Measurements from ENCODE around the gene PXDN.

DNA sequence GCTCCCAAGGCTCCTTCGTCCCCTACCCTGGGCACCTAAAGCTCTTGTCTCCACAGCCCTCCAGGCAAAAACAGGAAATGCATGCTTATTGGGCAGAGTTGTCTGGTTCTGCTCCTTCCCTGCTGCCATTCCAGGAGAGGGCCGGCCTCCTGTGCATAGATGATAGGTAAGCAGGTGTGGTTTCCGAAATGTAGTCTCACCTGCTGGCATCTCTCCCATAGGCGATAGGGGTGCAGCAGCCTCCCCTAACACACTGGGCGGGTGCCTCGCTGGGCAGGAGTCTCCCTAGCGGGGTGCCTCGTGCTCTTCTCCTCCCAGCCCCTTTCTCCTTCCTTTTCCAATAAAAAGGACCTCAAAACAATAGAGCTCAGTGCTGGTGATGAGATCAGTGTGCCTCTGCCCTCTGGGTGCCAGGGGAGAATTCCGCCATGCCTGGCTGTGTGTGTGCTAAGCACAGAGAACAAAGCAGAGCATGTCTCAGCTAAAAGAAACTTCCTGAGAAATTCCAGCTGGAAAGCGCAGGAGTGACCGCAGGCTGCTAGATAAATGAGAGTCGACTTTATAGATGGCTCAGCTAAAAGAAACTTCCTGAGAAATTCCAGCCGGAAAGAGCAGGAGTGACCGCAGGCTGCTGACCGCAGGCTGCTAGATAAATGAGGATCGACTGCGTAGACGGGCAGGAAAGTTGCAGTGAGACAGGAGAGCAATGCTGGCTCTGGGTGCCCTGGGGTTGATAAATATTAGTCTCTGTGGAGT lies 11.3 kb upstream of the PXDN start:
- no peak for TF ChIP-seq POLR3A (IDR thresholded peaks at IDR 0.05; ENCODE audit: borderline replicate concordance, extremely low read depth, insufficient read depth, insufficient read length)
- TF ChIP-seq, protein P1, sequence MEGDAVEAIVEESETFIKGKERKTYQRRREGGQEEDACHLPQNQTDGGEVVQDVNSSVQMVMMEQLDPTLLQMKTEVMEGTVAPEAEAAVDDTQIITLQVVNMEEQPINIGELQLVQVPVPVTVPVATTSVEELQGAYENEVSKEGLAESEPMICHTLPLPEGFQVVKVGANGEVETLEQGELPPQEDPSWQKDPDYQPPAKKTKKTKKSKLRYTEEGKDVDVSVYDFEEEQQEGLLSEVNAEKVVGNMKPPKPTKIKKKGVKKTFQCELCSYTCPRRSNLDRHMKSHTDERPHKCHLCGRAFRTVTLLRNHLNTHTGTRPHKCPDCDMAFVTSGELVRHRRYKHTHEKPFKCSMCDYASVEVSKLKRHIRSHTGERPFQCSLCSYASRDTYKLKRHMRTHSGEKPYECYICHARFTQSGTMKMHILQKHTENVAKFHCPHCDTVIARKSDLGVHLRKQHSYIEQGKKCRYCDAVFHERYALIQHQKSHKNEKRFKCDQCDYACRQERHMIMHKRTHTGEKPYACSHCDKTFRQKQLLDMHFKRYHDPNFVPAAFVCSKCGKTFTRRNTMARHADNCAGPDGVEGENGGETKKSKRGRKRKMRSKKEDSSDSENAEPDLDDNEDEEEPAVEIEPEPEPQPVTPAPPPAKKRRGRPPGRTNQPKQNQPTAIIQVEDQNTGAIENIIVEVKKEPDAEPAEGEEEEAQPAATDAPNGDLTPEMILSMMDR (IDR thresholded peaks at IDR 0.05 in 2 of 3, conservative IDR thresholded peaks at IDR 0.05 in 1 of 3; ENCODE audit: insufficient read depth in 2 of 3, low read depth in 1 of 3, low read length in 3 of 3), result no peak
- no peak for TF ChIP-seq ZNF696 (CRISPR knock-in tag; conservative IDR thresholded peaks at IDR 0.05)
- TF ChIP-seq EZH2 (IDR thresholded peaks at IDR 0.05; ENCODE audit: borderline replicate concordance, low read depth, low read length), result no peak
- TF ChIP-seq MAZ (CRISPR knock-in tag; conservative IDR thresholded peaks at IDR 0.05 in 1 of 2, IDR thresholded peaks at IDR 0.05 in 1 of 2), result no peak

Measured in K562 (cell line).